K562 (cell line): ENCODE measurements around the gene ALDH8A1.

Source experiments
- CTCF ChIP-seq, 3 experiments: IDR thresholded peaks in 2 of 3; conservative IDR thresholded peaks in 1 of 3; 2 replicates each; pipeline ENCODE4 v1.5.1; 2011 to 2012; ENCODE audit warnings: low read length in 3 of 3, mild to moderate bottlenecking in 3 of 3, control low read depth in 2 of 3, improper control_type of control experiment in 1 of 3, inconsistent platforms in 1 of 3, low read depth in 1 of 3, mixed read lengths in 1 of 3, moderate library complexity in 1 of 3; ENCODE audit not compliant: insufficient read depth in 2 of 3
- HMG20A ChIP-seq: fragments of 450-650 bp; formaldehyde crosslinking; conservative IDR thresholded peaks from 2 replicates; pipeline ENCODE4 v1.4.0; 2020; ENCODE audit warnings: mild to moderate bottlenecking, mixed read lengths
- MYC ChIP-seq, 2 experiments: fragments of 250-450 bp in 1 of 2; sonication (Bioruptor Pico) in 1 of 2; IDR thresholded peaks; 2 replicates each; pipeline versions ENCODE4 v1.5.1 to v1.6.1; 2012 to 2021; ENCODE audit warnings: low read depth in 2 of 2, borderline replicate concordance in 1 of 2, improper control_type of control experiment in 1 of 2, low read length in 1 of 2, mild to moderate bottlenecking in 1 of 2, moderate library complexity in 1 of 2
- NCOA1 ChIP-seq: fragments of 450-650 bp; IDR thresholded peaks from 2 replicates; pipeline ENCODE4 v1.6.1; 2016; ENCODE audit warnings: low read depth
- POLR2A ChIP-seq: fragments of 450-650 bp; conservative IDR thresholded peaks from 2 replicates; pipeline ENCODE4 v1.6.1; 2016

- TF ChIP-seq CTCF (IDR thresholded peaks at IDR 0.05 in 2 of 3, conservative IDR thresholded peaks at IDR 0.05 in 1 of 3; ENCODE audit: insufficient read depth in 2 of 3, low read depth in 1 of 3, low read length in 3 of 3) = no peak
- no peak for TF ChIP-seq HMG20A (CRISPR knock-in tag)
- TF ChIP-seq POLR2A = no peak
- no peak for TF ChIP-seq NCOA1
- no peak for TF ChIP-seq MYC (IDR thresholded peaks at IDR 0.05; ENCODE audit: low read depth, low read length)
- TF ChIP-seq MYC (CRISPR knock-in tag; IDR thresholded peaks at IDR 0.05; ENCODE audit: borderline replicate concordance, low read depth) = no peak
Measured at GRCh38 chr6:134974370-134974769, 24.5 kb upstream of the ALDH8A1 start.
